ENCODE results near the gene SH2D2A. TPM values are rescaled to one million over a fixed set of nuclear protein-coding genes. Genes with fewer than 3 reads are reported as not detected.

Gene SH2D2A
- total RNA-seq, 1 experiment from 2014 or later = 2.9 TPM

DNA sequence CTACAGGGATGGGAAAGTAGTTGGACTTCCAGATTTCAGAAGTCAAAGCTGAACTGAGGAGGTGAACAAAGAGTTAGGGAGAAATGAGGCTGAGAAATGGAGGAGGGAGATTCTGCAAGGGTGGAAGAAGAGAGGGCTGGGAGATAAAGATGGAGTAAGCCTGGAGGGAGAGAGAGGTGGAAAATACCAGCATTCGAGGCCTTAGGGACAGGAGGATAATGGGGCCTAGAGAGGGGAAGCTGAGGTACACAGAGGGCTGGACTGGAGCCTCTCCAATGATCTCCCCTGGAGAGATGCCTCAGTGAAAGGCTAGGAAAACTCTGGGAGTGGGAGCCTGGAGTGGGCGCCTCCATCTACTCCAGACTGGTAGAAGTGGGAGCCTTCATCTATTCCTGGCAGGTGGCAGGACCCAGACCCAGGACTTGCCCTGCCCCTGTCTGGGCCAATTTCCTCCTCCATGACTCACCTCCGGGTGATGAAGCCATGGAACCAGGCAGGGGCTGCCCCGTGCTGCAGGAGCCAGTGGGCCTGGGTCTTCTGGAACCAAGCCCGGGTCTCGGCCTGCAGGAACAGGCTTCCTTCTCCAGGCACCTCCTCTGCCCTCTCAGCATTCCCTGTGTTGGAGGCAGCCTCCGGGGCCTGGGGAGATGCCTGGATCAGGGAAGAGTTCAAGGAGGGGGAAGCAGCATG lies 1.9 kb downstream of the SH2D2A start:
- CTCF ChIA-PET = interaction anchor here (0.7 to 1.0 kb wide), 3 partner anchors 45 to 113 kb away, joined by 3 to 13 read pairs (median 3); partner anchors contain the start of genes INSRR and NTRK1
- TF ChIP-seq, protein P1, sequence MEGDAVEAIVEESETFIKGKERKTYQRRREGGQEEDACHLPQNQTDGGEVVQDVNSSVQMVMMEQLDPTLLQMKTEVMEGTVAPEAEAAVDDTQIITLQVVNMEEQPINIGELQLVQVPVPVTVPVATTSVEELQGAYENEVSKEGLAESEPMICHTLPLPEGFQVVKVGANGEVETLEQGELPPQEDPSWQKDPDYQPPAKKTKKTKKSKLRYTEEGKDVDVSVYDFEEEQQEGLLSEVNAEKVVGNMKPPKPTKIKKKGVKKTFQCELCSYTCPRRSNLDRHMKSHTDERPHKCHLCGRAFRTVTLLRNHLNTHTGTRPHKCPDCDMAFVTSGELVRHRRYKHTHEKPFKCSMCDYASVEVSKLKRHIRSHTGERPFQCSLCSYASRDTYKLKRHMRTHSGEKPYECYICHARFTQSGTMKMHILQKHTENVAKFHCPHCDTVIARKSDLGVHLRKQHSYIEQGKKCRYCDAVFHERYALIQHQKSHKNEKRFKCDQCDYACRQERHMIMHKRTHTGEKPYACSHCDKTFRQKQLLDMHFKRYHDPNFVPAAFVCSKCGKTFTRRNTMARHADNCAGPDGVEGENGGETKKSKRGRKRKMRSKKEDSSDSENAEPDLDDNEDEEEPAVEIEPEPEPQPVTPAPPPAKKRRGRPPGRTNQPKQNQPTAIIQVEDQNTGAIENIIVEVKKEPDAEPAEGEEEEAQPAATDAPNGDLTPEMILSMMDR (IDR thresholded peaks at IDR 0.05; ENCODE audit: unreplicated experiment) = no peak
- Mint-ChIP-seq H3K9me3 (ENCODE audit: low read depth, unreplicated experiment) (no peaks in the 10 kb centered on the region), H3K27ac (ENCODE audit: unreplicated experiment) (peak overlapping the region; percentile 3), H3K36me3 (ENCODE audit: insufficient read depth, unreplicated experiment) (peaks cover 7% of the 10 kb centered on the region), H3K27me3 (ENCODE audit: unreplicated experiment) (peaks cover 39% of the 10 kb centered on the region), H3K4me1 (ENCODE audit: low read depth, unreplicated experiment) (peaks cover 16% of the 10 kb centered on the region), H3K4me3 (ENCODE audit: low read depth, unreplicated experiment) (peak overlapping the region; percentile 62)
- intact Hi-C loops (cut with micrococcal nuclease; ENCODE audit: unreplicated experiment) = no loop called here
- DNase-seq = peak; percentile 55
- no TSS peak for BruUV-seq (replicated peaks)

DNA sequence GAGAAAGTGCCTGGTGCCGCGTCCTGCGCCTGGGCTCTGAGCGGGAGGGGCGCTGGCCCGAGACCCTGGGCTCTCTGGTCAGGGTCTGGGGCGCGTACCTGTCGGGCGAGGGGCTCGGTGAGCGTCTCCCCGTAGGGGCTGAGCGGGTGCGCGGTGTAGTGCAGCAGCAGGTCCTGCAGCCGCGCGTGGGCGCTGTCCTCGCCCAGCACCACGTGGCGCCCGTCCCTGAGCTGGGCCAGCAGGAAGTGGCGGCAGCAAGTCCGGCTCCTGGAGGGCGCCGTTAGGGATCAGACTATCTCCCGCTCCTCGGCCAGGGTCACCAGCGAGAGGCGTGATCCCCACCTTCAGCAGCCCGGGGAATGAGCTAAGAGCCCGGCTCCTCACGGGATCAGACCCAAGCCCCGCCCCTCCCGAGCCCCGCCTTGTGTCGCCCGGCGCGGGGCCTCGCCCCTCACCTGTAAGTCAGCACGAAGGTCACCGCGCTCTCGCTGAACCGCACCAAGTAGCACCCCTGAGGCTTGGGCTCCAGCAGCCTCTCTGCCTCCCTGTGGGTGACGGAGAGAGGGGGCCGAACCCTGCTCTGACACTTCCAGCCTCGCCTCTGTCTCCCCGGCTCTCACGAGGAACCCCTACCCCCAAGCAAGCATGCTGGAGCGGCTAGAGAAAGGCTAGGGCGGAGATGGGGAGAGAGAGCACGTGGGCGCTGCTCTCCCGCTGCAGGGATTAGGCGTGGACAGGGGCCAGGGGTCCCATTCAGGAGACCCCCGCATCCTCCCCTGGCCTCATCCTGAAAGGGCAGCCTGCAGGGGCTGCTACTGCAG lies 2.7 kb downstream of the SH2D2A start:
- no peaks in the 10 kb centered on the region for H3K9me3 Mint-ChIP-seq (ENCODE audit: low read depth, unreplicated experiment)
- TF ChIP-seq, protein P1 (IDR thresholded peaks at IDR 0.05; ENCODE audit: unreplicated experiment) = peak; percentile 35
- CTCF ChIA-PET = interaction anchor here (0.6 to 1.0 kb wide), 4 partner anchors 46 to 1166 kb away, joined by 3 to 13 read pairs (median 3); partner anchors contain the start of genes INSRR and NTRK1
- H3K36me3 Mint-ChIP-seq (ENCODE audit: insufficient read depth, unreplicated experiment) = peaks cover 7% of the 10 kb centered on the region
- peaks cover 34% of the 10 kb centered on the region for H3K27me3 Mint-ChIP-seq (ENCODE audit: unreplicated experiment)
- peak; percentile 60 for DNase-seq
- H3K4me3 Mint-ChIP-seq (ENCODE audit: low read depth, unreplicated experiment) = peak overlapping the region; percentile 62
- TSS peak; percentile 82 for BruUV-seq (replicated peaks)
- peak overlapping the region; percentile 3 for H3K27ac Mint-ChIP-seq (ENCODE audit: unreplicated experiment)
- H3K4me1 Mint-ChIP-seq (ENCODE audit: low read depth, unreplicated experiment) = peaks cover 16% of the 10 kb centered on the region
- intact Hi-C loops (cut with micrococcal nuclease; ENCODE audit: unreplicated experiment) = no loop called here

DNA sequence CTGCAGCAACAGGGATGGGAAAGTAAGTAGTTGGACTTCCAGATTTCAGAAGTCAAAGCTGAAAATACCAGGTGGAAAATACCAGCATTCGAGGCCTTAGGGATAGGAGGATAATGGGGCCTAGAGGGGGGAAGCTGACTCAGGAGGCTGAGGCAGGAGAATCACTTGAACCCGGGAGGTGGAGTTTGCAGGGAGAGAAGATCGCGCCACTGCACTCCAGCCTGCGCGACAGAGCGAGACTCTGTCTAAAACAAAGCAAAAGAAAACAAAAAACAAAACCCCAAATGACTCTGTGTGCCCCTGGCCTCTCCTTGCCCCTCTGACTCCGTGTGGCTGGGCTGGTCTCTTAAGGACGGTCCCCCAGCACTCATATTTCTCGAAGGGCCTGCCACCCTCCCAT lies 3.4 kb downstream of the SH2D2A start:
- intact Hi-C loops (cut with micrococcal nuclease; ENCODE audit: unreplicated experiment) = no loop called here
- H3K27ac Mint-ChIP-seq (ENCODE audit: unreplicated experiment) = no peak overlapping the region

More for the DNA sequence above, 3.4 kb downstream of the SH2D2A start:
- peaks cover 16% of the 10 kb centered on the region for H3K4me1 Mint-ChIP-seq (ENCODE audit: low read depth, unreplicated experiment)
- BruUV-seq (replicated peaks) = no TSS peak
- peaks cover 7% of the 10 kb centered on the region for H3K36me3 Mint-ChIP-seq (ENCODE audit: insufficient read depth, unreplicated experiment)
- CTCF ChIA-PET = interaction anchor here (1.0 to 1.6 kb wide), 2 partner anchors 47 to 77 kb away, joined by 3 to 13 read pairs; partner anchors contain the start of genes INSRR and NTRK1
- no peaks in the 10 kb centered on the region for H3K9me3 Mint-ChIP-seq (ENCODE audit: low read depth, unreplicated experiment)
- H3K4me3 Mint-ChIP-seq (ENCODE audit: low read depth, unreplicated experiment) = peak overlapping the region; percentile 62
- H3K27me3 Mint-ChIP-seq (ENCODE audit: unreplicated experiment) = peaks cover 34% of the 10 kb centered on the region
- TF ChIP-seq, protein P1 (IDR thresholded peaks at IDR 0.05; ENCODE audit: unreplicated experiment) = no peak
- DNase-seq = no peak

Measured in Calu3 (cell line).